Subcutaneous adipose tissue (tissue), 4 donors: ENCODE measurements around the gene CD33. TPM values are rescaled to one million over a fixed set of nuclear protein-coding genes. Genes with fewer than 3 reads are reported as not detected.
"Not testable (repeated sequence)": the region's sequence is repeated elsewhere in the genome, so short reads cannot be mapped to it uniquely, and the experiment has no call there.

Experiments used
- total RNA-seq, 4 donors: library from RNA; depleted of rRNA; stranded (reverse); fragments of >200 nt; gene quantifications; one replicate each; pipeline ENCODE4 v1.1.0, GENCODE V29; 2016
- TF ChIP-seq, protein P1 (sequence below): fragments of 450-650 bp; IDR thresholded peaks from one replicate; pipeline ENCODE4 v1.5.1; 2016; ENCODE audit warnings: low read depth, mild to moderate bottlenecking, control low read depth, antibody characterized with exemption, moderate library complexity

Gene CD33
- 10 to 100 TPM in 3 of 4 donors, 1 to 10 TPM in 1; 4.7 to 32.1 (median 13.0) TPM for total RNA-seq

GRCh38 chr19:51224898-51225393 is at the start of gene CD33:
Gene CD33, plus strand, starts transcription at chr19:51225080. Its CDS starts 39 bp downstream, at chr19:51225119.
- TF ChIP-seq, protein P1, sequence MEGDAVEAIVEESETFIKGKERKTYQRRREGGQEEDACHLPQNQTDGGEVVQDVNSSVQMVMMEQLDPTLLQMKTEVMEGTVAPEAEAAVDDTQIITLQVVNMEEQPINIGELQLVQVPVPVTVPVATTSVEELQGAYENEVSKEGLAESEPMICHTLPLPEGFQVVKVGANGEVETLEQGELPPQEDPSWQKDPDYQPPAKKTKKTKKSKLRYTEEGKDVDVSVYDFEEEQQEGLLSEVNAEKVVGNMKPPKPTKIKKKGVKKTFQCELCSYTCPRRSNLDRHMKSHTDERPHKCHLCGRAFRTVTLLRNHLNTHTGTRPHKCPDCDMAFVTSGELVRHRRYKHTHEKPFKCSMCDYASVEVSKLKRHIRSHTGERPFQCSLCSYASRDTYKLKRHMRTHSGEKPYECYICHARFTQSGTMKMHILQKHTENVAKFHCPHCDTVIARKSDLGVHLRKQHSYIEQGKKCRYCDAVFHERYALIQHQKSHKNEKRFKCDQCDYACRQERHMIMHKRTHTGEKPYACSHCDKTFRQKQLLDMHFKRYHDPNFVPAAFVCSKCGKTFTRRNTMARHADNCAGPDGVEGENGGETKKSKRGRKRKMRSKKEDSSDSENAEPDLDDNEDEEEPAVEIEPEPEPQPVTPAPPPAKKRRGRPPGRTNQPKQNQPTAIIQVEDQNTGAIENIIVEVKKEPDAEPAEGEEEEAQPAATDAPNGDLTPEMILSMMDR = not testable (repeated sequence)

- TF ChIP-seq, protein P1 = no peak
Measured at GRCh38 chr19:51179256-51179655, 45.6 kb upstream of the CD33 start.

DNA sequence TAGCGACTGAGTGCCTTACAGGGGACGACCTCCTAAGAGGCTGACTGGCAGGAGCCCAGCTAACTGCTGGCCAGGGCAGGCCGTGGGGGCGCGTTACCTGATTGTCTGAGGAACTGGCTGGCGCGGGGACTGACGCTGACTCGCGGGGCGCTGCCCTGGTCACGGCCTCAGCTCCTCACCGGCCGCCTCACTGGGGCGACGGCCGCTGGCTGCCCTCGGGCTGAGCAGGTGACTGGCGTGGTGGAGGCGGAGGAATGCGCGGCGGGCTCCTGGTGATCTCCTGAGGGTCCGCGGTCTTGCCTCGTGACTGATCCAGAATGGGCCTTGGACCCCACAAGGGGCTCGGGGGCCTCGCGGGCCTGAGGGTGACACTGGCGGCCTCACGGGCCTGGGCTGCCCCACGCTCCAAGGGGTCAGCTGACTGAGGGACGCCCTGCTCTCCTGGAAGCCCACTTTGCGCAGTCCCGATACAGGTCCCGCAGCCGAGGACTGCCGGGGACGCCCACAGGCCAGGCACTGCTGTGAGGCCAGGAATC is 43.4 kb upstream of the CD33 start:
- TF ChIP-seq, protein P1 = no peak

GRCh38 chr19:51181913-51182419 is 42.9 kb upstream of the CD33 start:
- TF ChIP-seq, protein P1 = no peak

GRCh38 chr19:51183629-51184028 is 41.3 kb upstream of the CD33 start:
- TF ChIP-seq, protein P1 = no peak

DNA sequence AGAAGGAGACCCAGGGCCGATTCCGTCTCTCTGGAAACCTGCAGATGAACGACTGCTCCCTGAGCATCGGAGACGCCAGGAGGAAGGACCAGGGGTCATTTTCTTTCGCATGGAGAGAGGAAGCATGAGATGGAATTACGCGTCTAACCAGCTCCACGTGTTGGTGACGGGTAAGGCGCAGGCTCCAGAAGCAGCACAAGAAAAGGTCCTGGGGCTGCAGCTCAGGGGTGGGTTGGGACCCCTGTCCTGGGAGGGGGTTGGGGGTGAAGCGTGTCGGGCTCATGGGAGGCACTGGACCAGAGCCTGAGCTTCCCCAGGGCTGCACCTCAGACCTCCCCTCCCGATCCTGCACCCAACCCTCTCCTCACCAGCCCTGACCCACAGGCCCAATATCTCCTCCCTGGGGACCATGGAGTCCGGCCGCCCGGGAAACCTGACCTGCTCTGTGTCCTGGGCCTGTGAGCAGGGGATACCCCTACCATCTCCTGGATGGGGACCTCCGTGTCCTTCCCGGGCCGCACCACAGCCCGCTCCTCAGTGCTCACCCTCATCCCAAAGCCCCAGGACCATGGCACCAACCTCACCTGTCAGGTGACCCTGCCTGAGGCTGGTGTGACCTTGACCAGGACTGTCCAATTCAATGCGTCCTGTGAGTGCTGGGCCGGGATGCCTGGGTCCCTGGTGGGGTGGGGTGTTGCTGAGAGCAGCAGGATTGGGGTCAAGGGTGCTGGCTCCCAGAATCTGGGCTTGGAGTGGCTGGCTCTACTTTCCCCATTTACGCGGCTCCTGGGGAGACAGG is 39.6 kb upstream of the CD33 start:
- TF ChIP-seq, protein P1 = no peak

DNA sequence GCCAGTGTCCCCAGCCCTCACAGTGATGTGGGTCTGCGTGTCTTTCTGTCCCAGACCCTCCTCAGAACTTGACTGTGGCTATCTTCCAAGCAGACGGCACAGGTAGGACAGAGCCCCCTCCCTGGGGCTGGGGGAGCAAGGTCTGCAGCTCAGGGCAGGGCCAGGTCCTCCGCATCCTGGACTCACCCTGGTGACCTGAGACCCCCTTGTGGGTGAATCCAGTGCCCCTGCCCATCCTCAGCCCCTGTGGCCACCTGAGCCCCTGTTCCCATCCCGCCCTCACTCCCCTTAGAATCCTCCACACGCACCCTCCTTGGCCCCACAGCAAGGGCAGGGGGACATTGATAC is 39.0 kb upstream of the CD33 start:
- TF ChIP-seq, protein P1 = no peak
